Measurements from ENCODE around the gene SRP54.
"Not testable (repeated sequence)": the region's sequence is repeated elsewhere in the genome, so short reads cannot be mapped to it uniquely, and the experiment has no call there.

The SRP54 gene

DNA sequence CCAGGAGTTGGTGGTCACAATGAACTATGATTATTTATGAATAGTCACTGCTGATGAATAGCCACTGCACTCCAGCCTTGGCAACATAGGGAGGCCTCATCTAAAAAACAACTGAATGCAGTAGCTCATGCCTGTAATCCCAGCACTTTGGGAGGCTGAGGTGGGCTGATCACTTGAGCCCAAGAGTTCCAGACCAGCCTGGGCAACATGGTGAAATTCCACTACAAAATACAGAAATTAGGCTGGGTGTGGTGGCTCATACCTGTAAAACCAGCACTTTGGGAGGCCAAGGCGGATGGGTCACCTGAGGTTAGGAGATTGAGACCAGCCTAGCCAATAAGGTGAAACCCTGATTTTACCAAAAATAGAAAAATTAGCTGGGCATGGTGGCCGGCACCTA is 49.8 kb downstream of the SRP54 start:
- TF ChIP-seq, protein P1, sequence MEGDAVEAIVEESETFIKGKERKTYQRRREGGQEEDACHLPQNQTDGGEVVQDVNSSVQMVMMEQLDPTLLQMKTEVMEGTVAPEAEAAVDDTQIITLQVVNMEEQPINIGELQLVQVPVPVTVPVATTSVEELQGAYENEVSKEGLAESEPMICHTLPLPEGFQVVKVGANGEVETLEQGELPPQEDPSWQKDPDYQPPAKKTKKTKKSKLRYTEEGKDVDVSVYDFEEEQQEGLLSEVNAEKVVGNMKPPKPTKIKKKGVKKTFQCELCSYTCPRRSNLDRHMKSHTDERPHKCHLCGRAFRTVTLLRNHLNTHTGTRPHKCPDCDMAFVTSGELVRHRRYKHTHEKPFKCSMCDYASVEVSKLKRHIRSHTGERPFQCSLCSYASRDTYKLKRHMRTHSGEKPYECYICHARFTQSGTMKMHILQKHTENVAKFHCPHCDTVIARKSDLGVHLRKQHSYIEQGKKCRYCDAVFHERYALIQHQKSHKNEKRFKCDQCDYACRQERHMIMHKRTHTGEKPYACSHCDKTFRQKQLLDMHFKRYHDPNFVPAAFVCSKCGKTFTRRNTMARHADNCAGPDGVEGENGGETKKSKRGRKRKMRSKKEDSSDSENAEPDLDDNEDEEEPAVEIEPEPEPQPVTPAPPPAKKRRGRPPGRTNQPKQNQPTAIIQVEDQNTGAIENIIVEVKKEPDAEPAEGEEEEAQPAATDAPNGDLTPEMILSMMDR (IDR thresholded peaks at IDR 0.05), result no peak
- Mint-ChIP-seq H3K27me3 (ENCODE audit: low read depth, poor library complexity) (peaks cover 4% of the 10 kb centered on the region), H3K36me3 (ENCODE audit: low read depth) (peaks cover 76% of the 10 kb centered on the region), H3K4me3 (no peak overlapping the region), H3K27ac (no peak overlapping the region), H3K4me1 (no peaks in the 10 kb centered on the region), H3K9me3 (peaks cover 33% of the 10 kb centered on the region)
- no peak for DNase-seq

DNA sequence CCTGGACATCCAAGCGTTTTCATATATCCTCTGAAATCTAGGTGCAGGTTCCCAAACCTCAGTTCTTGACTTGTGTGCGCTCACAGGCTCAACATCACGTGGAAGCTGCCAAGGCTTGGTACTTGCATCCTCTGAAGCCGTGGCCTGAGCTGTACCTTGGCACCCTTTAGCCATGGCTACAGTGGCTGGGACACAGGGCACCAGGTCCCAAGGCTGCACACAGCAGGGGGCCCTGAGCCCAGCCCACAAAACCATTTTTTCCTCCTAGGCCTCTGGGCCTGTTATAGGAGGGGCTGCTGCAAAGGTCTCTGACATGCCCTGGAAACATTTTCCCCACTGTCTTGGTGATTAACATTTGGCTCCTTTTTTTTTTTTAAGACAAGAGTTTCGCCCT is 51.6 kb downstream of the SRP54 start:
- TF ChIP-seq, protein P1 (IDR thresholded peaks at IDR 0.05), result no peak
- no peak overlapping the region for H3K4me3 Mint-ChIP-seq
- no peak overlapping the region for H3K27ac Mint-ChIP-seq
- peaks cover 4% of the 10 kb centered on the region for H3K27me3 Mint-ChIP-seq (ENCODE audit: low read depth, poor library complexity)
- H3K4me1 Mint-ChIP-seq, result no peaks in the 10 kb centered on the region
- peak; percentile 4 for DNase-seq
- H3K36me3 Mint-ChIP-seq (ENCODE audit: low read depth), result peaks cover 58% of the 10 kb centered on the region
- peaks cover 33% of the 10 kb centered on the region for H3K9me3 Mint-ChIP-seq

DNA sequence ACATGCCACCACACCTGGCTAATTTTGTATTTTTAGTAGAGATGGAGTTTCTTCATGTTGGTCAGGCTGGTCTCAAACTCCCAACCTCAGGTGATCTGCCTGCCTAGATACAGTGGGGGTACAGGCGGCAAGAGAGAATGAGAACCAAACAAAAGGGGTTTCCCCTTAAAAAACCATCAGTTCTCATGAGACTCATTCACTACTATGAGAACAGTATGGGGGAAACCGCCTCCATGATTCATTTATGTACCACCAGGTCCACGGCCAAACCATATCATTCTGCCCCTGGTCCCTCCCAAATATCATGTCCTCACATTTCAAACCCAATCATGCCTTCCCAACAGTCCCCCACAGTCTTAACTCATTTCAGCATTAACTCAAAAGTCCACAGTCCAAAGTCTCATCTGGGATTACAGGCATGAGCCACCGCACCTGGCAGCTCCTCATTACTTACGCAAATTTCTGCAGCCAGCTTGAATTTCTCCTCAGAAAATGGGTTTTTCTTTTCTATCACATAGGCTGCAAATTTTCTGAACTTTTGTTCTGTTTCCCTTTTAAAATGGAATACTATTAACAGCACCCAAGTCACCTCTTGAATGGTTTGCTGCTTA is 52.3 kb downstream of the SRP54 start:
- H3K27ac Mint-ChIP-seq, result not testable (repeated sequence)
- peaks cover 55% of the 10 kb centered on the region for H3K36me3 Mint-ChIP-seq (ENCODE audit: low read depth)

DNA sequence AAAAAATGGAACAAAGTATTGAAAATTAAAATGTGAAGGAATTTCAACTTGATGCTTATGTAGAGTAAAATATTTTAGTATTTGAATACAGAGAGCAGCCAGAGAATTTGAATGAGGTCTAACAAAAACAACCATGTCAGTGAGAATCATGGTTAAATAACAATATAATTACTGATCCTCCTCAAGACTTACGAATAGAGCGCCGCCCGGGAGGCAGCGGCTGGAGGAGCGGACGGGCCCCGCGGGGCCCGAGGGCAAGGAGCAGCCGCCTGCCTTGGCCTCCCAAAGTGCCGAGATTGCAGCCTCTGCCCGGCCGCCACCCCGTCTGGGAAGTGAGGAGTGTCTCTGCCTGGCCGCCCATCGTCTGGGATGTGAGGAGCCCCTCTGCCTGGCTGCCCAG is 55.5 kb downstream of the SRP54 start:
- H3K4me3 Mint-ChIP-seq; H3K27me3 Mint-ChIP-seq (ENCODE audit: low read depth, poor library complexity); DNase-seq; H3K4me1 Mint-ChIP-seq; H3K27ac Mint-ChIP-seq: not testable (repeated sequence)
- Mint-ChIP-seq H3K36me3 (ENCODE audit: low read depth) (peaks cover 27% of the 10 kb centered on the region), H3K9me3 (peaks cover 29% of the 10 kb centered on the region)

More for the DNA sequence above, 52.3 kb downstream of the SRP54 start:
- not testable (repeated sequence) for H3K4me1 Mint-ChIP-seq; H3K27me3 Mint-ChIP-seq (ENCODE audit: low read depth, poor library complexity); DNase-seq; H3K4me3 Mint-ChIP-seq
- H3K9me3 Mint-ChIP-seq, result peaks cover 33% of the 10 kb centered on the region

DNA sequence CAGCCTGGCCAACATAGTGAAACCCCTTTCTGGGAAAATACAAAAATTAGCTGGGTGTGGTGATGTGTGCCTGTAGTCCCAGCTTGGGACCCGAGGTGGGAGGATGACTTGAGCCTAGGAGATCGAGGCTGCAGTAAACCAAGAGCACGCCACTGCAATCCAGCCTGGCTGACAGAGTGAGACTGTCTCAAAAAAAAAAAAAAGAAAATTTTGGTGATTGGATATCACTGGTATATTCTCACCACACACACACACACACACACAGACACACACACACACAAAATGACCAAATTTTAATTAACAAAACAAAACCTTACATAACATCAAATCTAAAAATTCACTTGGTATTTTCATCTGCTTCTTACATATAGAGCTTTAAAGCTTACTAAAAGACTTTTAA is 59.8 kb downstream of the SRP54 start:
- H3K36me3 Mint-ChIP-seq (ENCODE audit: low read depth), result no peaks in the 10 kb centered on the region
- no peak for DNase-seq
- TF ChIP-seq, protein P1 (IDR thresholded peaks at IDR 0.05), result no peak
- H3K9me3 Mint-ChIP-seq, result no peaks in the 10 kb centered on the region
- H3K27me3 Mint-ChIP-seq (ENCODE audit: low read depth, poor library complexity), result peaks cover 3% of the 10 kb centered on the region
- H3K4me1 Mint-ChIP-seq, result peaks cover 14% of the 10 kb centered on the region
- no peak overlapping the region for H3K4me3 Mint-ChIP-seq
- H3K27ac Mint-ChIP-seq, result no peak overlapping the region

DNA sequence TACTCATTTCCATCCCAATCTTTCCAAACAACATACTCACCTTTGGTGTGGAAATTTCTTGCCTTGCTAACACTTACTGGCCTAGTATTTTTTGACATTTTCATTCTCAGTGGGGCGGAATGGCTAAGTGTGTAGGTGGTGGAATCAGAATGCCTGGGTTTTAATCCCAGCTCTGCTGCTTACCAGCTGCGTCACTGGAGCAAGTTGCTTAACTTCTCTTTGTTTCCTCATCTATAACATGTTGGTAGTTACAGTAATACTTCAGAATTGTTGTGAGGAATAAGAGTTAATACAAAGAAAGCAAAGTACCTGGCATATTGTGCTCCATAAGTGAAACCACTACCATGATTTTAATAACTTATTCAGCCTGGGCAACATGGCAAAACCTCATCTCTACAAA is 60.3 kb downstream of the SRP54 start:
- TF ChIP-seq, protein P1 (IDR thresholded peaks at IDR 0.05), result no peak
- H3K9me3 Mint-ChIP-seq, result no peaks in the 10 kb centered on the region
- H3K27ac Mint-ChIP-seq, result no peak overlapping the region
- no peak for DNase-seq
- H3K4me3 Mint-ChIP-seq, result no peak overlapping the region
- H3K36me3 Mint-ChIP-seq (ENCODE audit: low read depth), result no peaks in the 10 kb centered on the region
- peaks cover 18% of the 10 kb centered on the region for H3K4me1 Mint-ChIP-seq
- H3K27me3 Mint-ChIP-seq (ENCODE audit: low read depth, poor library complexity), result peaks cover 3% of the 10 kb centered on the region

All from nephron progenitor cell (in vitro differentiated cells).